PC-9 (cell line): ENCODE results near the gene PYROXD2.

Experiments
- EZH2 ChIP-seq: fragments of 200-600 bp; sonication (generic); IDR thresholded peaks from 2 replicates; pipeline ENCODE4 v1.8.0; 2017; ENCODE audit warnings: antibody characterized with exemption, low read depth
- TF ChIP-seq, protein P1 (sequence below): fragments of 200-600 bp; sonication (generic); conservative IDR thresholded peaks from 2 replicates; pipeline ENCODE4 v1.6.1; 2017; ENCODE audit warnings: mixed run types, antibody characterized with exemption, mild to moderate bottlenecking, moderate library complexity

DNA sequence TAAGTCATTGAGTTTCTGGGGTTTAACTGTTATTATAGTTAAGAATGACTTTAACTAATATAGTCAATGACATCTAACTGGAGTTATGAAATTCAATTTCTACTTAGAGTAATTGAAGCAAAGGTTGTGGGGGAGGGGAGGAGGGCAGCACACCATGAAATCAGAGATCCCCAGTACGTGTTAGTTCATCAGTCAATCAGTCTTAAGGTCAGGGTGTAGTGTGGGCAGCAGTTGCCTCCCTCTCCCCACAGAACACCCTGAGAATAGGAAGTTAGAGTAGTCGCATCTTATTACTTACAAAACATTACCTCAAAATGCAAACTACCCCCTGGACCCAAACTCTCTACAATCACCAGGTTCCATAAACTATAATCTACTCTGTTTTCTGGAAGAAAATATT lies 38.7 kb upstream of the PYROXD2 start:
- TF ChIP-seq EZH2, result no peak
- TF ChIP-seq, protein P1, sequence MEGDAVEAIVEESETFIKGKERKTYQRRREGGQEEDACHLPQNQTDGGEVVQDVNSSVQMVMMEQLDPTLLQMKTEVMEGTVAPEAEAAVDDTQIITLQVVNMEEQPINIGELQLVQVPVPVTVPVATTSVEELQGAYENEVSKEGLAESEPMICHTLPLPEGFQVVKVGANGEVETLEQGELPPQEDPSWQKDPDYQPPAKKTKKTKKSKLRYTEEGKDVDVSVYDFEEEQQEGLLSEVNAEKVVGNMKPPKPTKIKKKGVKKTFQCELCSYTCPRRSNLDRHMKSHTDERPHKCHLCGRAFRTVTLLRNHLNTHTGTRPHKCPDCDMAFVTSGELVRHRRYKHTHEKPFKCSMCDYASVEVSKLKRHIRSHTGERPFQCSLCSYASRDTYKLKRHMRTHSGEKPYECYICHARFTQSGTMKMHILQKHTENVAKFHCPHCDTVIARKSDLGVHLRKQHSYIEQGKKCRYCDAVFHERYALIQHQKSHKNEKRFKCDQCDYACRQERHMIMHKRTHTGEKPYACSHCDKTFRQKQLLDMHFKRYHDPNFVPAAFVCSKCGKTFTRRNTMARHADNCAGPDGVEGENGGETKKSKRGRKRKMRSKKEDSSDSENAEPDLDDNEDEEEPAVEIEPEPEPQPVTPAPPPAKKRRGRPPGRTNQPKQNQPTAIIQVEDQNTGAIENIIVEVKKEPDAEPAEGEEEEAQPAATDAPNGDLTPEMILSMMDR, result no peak
